ENCODE data around the gene SEMA3A.

Gene SEMA3A

GRCh38 chr7:83964318-83964717, 230.3 kb downstream of the SEMA3A start:
- Histone ChIP-seq H3K4me3 (replicated peaks; ENCODE audit: insufficient read depth, low read length) (no peak overlapping the region), H3K27me3 (ENCODE audit: insufficient read depth, poor library complexity, severe bottlenecking) (no peaks in the 10 kb centered on the region), H3K27ac (replicated peaks) (no peak overlapping the region)
- no peak for TF ChIP-seq GABPA (IDR thresholded peaks at IDR 0.05; ENCODE audit: low read depth)
- TF ChIP-seq SPI1 (IDR thresholded peaks at IDR 0.05; ENCODE audit: borderline replicate concordance, low read depth), result no peak
- no peak for TF ChIP-seq POLR2AphosphoS5 (IDR thresholded peaks at IDR 0.05; ENCODE audit: low read depth)
- TF ChIP-seq CTCF (IDR thresholded peaks at IDR 0.05; ENCODE audit: insufficient read depth, low read length), result no peak
- TF ChIP-seq REST (IDR thresholded peaks at IDR 0.05; ENCODE audit: insufficient replicate concordance, low read depth), result no peak
- no peak for DNase-seq (ENCODE audit: low read depth in 1 of 2, low spot score in 1 of 2)

DNA sequence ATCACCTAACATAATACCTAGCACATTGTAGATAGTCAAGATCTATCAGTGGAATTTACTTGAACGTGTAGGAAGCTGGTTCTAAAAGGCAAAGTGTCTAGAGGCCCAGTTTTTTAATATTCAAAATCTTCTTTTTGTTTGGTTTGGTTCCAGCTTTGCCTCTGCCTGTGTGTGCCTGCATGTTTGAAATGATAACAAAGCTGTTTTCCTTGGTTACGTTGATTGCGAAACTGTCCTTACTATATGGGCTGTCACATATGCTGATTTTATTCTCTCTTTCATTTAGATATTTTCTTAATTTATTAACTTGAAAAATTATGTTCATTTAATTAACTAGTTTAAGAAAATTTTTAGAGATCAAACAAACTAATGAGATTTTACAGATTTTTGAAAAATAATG, 237.3 kb downstream of the SEMA3A start:
- no peak for TF ChIP-seq CTCF (IDR thresholded peaks at IDR 0.05; ENCODE audit: insufficient read depth, low read length)
- no peak for TF ChIP-seq POLR2AphosphoS5 (IDR thresholded peaks at IDR 0.05; ENCODE audit: low read depth)
- TF ChIP-seq GABPA (IDR thresholded peaks at IDR 0.05; ENCODE audit: low read depth), result no peak
- TF ChIP-seq SPI1 (IDR thresholded peaks at IDR 0.05; ENCODE audit: borderline replicate concordance, low read depth), result no peak
- TF ChIP-seq REST (IDR thresholded peaks at IDR 0.05; ENCODE audit: insufficient replicate concordance, low read depth), result no peak
- no peaks in the 10 kb centered on the region for H3K27me3 ChIP-seq (ENCODE audit: insufficient read depth, poor library complexity, severe bottlenecking)
- no peak for DNase-seq (ENCODE audit: low read depth in 1 of 2, low spot score in 1 of 2)
- H3K27ac ChIP-seq (replicated peaks), result no peak overlapping the region
- H3K4me3 ChIP-seq (replicated peaks; ENCODE audit: insufficient read depth, low read length), result no peak overlapping the region

DNA sequence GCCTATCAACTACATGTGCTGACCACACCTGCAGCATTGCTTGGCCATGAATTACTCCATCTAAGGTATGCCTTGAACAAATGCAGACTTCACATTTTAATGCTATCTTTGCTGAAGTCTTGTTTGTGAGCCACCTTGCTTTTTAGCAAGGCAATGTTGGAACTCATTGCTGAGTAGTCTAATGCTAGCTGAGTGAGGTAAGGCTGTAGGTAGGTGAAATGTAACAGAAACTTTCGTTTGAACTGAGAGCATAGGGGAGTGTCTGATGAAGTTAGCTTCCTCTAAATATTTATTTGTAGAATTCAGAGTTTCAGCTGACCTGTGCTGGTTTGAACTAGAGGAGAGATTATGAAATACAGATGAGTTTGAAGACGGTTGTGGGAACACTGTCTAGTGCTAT, 238.5 kb downstream of the SEMA3A start:
- no peak for DNase-seq (ENCODE audit: low read depth in 1 of 2, low spot score in 1 of 2)
- no peak for TF ChIP-seq GABPA (IDR thresholded peaks at IDR 0.05; ENCODE audit: low read depth)
- TF ChIP-seq CTCF (IDR thresholded peaks at IDR 0.05; ENCODE audit: insufficient read depth, low read length), result no peak
- TF ChIP-seq SPI1 (IDR thresholded peaks at IDR 0.05; ENCODE audit: borderline replicate concordance, low read depth), result no peak
- no peak for TF ChIP-seq POLR2AphosphoS5 (IDR thresholded peaks at IDR 0.05; ENCODE audit: low read depth)
- no peak for TF ChIP-seq REST (IDR thresholded peaks at IDR 0.05; ENCODE audit: insufficient replicate concordance, low read depth)
- Histone ChIP-seq H3K27ac (replicated peaks) (no peak overlapping the region), H3K27me3 (ENCODE audit: insufficient read depth, poor library complexity, severe bottlenecking) (no peaks in the 10 kb centered on the region), H3K4me3 (replicated peaks; ENCODE audit: insufficient read depth, low read length) (no peak overlapping the region)
